Activated gamma-delta T cell (primary cell): Measurements from ENCODE around the gene OR2AT4.
"Not testable (repeated sequence)": the region's sequence is repeated elsewhere in the genome, so short reads cannot be mapped to it uniquely, and the experiment has no call there.

Experiments
- DNase-seq: peaks from one replicate; lab custom pipeline; 2025; lab: John Stamatoyannopoulos, UW
- total RNA-seq, 2 donors: gene quantifications; one replicate each; lab custom pipeline; 2026; lab: John Stamatoyannopoulos, UW

OR2AT4 gene
- 0 to 0.09 reads per million in 2 donors for total RNA-seq

DNA sequence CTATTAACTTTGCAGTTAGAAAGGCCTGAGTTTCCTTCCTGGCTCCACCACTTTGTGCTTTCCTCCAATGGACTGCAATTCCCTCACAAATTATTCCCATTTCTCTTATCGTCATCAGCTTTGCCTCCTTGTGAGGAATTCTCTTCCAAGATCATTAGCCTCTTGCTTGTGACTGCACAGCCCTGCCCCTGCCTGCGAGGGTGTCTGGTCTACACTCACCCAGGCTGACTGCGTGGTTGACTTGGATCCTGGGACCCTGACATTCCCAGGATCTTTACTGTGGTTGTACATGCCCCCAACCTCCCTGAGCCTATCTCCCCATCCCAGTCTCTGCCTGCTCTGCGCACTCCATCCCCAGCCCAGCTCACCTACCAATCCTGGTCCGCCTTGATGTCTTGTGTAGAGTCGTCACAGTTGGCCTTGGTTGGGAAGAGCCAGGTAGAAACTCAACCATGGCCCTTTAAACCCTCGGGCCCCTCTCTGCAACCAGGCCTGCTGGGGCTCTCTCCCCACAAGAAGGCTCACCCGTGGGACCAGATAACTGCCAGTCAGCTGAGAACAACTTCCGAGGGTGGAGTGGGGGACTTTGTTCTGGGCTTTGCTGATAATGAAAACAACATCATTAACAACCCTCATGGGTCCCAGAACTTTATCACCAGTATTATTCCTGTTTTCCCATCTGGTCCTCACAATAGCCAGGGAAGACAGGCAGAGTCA is at the start of gene OR2AT4:
TSS of gene OR2AT4 (minus strand) at position 421 of the 717 bp plus-strand sequence.
- no peak for DNase-seq

- no peak for DNase-seq
These were observed 49.4 kb upstream of the OR2AT4 start for GRCh38 chr11:75145972-75146519.

DNA sequence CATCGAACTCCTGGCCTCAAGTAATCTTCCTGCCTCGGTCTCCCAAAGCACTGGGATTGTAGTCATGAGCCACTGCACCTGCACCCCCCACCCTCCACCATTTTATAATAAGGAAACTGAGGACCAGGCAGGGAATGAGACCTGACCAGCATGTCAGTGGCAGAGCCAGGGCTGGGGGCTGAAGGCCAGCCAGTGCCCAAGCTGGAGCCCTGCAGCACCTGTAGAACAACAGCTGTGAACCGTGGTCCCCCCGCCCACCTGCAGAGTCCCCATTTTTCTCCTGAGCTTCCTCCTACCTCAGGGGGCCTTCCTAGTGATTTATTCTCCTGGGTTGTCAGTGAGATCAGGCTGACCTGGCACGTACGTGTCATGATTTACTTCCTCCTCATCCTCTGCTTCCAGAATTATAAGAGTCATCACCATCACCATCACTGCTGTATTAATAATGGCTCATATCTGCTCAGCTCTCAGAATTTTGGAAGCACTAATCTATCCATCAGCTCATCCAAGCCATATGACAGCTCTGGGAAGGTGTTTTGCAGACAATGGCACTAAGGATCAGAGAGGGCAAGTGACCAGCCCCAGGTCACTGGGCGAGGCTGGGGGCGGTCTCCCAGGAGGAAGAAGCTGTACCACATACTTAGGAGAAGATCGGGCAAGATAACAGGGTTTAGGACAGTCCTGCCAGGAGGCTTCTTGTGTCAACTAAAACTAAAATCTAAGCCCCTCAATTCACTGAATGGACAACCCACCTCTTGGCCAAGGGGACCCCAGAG is 48.7 kb upstream of the OR2AT4 start:
- DNase-seq = no peak

DNA sequence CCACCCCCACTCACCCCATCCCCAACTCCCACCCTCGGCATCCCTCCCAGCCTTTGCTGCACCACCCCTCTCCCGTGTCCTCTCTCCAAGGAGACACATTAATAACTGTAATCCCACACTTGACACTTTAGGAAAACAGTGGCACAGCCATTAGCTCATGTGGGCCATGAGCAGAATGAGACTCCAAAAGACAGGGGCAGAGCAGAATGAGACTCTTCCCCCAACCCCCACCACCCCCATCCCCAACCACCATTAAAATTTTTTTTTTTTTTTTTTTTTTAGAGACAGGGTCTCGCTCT is 48.0 kb upstream of the OR2AT4 start:
- DNase-seq = no peak

- DNase-seq = no peak
These were observed 46.7 kb upstream of the OR2AT4 start for GRCh38 chr11:75143420-75143731.

DNA sequence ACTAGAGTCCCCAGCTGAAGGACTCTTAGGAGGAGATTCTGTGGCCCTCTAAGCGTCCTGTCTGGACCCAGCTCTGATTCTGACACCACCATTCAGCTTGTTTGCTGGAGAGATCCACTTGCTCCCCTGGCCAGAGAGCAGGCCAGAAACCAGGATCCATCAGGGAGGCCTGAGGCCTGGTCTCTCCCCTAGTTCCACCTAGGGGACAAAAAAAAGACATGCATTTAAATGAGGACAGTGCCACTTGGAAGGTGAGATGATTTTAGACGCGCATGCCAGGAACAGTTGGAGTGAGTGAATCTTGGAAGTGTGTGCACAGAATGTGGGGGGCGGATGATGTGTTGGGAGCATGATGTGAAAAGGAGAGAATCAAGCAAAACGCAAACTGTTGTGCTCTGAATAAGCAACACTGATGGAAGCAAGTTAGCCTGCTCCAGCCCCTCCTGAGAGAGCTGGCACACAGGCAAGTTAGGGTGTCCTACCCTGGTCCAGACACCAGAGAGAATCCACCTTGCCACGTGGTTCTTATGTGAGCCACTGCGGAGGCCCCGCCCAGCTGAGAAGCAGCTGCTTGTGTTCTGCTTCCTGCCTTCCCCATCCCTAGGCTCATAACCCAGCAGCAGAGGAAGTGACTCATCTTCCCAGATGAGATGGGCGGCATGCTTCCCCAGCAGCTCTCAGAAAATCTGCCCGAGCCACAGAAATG is 46.2 kb upstream of the OR2AT4 start:
- peak; percentile 23 for DNase-seq

GRCh38 chr11:75141166-75141565 is 44.5 kb upstream of the OR2AT4 start:
- DNase-seq = no peak

DNA sequence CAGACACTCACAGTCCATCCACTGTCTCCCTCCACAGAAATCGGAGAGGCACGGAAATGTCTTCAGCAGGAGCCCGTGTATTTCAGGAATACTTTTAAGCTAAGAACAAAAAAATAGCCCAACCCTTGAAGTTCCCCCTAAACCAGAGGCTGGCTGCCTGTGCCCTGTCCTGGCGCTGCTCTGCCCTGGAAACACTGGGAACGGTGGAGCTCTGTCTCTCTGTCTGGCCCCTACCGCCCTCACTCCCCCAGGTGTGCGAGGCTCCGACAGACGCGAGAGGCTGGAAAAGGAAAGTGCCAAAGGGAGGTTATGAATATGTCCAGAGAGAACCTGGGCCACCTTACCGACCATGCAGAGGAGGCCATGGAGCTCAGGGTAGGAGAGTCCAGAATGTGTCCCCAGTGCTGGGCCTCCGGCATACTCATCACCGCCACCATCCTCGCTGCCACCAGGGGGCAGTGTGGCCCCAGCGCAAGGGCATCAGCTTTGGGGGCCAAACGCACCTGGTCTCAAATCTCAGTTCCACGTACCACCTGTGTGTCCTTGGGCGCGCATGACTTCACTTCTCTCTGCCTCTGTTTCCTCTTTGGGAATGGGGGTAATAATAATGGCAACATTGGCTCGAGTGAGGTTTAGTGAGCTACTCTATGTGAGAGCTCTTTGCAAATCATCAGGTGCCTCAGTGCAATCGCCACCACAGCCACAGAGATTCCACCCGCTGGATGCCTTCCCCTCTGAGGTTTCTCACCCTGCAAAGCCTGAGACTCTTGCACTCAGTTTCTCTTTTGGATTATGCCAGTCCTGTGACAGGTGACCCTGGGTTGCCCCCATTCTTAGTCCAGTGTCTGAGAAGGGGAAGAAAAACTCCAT is 43.8 kb upstream of the OR2AT4 start:
- DNase-seq = peak; percentile 57

DNA sequence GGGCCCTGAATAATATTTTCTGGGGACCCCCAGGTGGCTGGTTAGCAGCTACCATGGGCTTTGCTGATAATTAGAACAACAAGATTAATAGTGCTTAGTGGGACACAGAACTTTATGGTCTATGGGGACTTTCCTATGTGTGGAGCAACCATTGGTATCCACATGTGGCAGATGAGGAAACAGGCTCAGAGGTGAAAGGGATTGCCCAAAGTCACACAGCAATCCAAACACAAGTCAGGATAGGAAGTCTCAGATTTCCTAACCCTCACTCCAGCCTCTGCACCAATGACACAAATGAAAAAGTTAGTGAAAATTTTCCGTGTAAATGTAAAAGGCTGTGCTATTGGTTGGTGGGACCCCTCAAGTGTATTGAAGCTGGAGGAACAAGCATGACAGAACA is 39.0 kb upstream of the OR2AT4 start:
- no peak for DNase-seq

GRCh38 chr11:75135021-75135650 is 38.5 kb upstream of the OR2AT4 start:
- DNase-seq = no peak

DNA sequence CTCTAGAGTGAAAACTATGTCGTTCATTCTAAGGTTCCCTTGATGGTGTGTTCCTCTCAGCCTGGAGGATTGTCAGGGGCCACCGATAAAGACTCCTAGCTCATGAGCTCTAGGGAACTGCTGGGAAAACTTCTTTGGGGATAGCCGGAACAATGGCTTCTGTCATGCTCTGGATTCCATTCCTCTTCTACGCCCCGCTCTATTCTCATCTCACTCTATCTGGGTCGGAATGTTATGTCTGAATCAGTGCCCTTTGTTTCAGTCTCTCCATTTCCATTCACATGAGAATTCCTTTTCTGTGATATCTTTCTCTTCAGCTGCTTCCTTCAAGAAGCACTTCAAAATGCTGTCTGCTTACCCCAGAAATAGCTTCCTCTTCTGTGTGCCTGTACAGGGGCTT is 37.3 kb upstream of the OR2AT4 start:
- no peak for DNase-seq

DNA sequence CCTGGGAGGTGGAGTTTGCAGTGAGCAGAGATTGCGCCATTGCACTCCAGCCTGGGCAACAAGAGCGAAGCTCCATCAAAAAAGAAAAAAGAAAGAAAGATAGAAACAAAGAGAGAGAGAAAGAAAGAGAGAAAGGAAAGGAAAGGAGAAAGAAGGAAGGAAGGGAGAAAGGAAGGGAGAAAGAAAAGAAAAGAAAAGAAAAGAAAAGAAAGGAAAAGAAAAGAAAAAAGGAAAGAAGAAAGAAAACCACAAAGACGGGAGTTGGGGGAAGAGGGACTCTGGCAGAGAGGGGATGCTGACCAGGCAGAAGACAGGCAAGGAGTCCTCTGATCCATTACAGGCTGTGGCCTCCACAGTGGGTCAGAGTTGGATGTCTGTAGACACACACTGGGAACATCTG is 35.4 kb upstream of the OR2AT4 start:
- DNase-seq = no peak

GRCh38 chr11:75126564-75126963 is 29.9 kb upstream of the OR2AT4 start:
- no peak for DNase-seq

DNA sequence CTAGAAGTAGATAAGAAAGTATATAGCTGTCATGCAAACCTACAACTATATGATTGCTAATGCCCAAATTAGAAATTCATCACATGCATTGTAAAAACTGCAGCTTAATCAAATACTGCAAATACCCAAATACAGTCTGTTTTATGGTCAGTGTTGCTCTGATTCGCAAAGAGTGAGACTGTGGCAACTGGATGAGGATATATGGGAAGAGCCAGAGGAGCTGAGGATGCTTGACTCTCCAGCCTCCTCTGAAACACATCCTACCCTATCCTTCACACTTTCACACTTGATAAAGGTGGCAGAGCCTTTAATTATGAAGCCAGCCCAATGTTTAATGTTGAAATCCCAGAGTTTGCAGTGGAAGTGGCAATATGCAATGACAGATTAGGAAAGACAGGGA is 21.9 kb upstream of the OR2AT4 start:
- no peak for DNase-seq

DNA sequence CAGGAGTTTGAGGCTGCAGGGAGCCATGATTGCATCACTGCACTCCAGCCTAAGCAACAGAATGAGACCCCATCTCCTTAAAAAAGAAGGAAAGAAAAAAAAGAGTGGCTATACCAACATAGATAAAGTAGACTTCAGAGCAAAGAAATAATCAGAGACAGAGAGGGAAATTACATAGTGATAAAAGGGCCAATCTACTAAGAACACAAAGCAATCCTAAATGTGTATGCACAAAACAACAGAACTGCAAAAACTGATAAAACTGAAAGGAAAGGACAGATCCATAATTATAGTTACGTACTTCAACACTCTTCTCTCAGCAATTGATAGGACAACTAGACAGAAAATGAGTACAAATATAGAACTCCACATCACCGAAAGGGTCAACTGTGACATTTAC is 17.8 kb upstream of the OR2AT4 start:
- DNase-seq = no peak

DNA sequence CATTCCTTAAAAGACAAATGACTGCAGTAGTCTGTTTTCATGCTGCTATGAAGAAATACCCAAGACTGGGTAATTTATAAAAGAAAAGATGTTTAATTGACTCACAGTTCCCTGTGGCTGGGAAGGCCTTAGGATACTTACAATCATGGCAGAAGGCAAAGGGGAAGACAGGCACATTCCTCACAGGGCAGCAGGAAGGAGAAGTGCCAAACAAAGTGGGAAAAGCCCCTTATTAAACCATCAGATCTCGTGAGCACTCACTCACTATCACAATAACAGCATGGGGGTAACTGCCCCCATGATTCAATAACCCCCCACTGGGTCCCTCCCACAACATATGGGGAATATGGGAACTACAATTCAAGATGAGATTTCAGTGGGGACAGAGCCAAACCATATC is 16.4 kb upstream of the OR2AT4 start:
- DNase-seq = no peak

- no peak for DNase-seq
These were observed 15.5 kb upstream of the OR2AT4 start for GRCh38 chr11:75112200-75112599.

DNA sequence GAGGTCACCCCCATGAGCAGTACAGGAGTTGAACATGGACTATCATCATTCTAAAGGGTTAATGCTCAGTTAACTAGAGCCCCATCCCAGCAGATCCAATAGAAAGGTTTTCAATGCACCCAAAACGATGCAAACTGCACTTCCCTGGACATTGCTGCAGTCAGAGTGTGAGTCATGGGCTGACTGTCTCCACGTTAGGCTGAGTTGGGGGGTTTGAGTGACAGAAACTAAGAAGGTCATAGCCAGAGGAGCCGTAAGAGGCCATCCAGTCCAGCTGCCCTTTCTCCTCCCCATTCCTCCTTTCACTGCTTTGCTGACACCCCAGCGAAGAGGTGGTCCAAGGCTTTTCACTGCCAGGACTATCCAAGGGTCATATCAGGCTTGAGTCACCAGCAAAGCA is 10.5 kb upstream of the OR2AT4 start:
- no peak for DNase-seq

DNA sequence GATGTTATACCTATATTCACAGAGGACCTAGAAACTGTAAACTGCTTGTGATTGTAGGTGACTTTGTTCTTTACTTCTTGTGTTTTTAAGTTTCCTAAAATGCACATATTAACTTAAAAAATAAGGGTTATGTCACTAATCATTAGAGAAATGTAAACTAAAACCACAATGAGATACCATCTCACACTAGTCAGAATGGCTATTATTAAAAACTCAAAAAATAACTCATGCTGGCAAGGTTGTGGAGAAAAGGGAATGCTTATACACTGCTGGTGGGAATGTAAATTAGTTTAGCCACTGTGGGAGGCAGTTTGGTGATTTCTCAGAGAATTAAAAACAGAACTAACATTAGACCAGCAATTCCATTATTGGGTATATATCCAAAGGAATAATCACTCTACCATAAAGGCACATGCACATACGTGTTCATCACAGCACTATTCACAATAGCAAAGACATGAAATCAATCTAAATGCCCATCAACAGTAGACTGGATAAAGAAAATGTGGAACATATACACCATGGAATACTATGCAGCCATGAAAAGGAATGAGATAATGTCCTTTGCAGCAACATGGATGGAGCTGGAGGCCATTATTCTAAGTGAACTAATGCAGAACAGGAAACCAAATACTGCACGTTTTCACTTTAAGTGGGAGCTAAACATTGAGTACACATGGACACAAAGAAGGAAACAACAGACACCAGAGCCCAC is 9.4 kb upstream of the OR2AT4 start:
- not testable (repeated sequence) for DNase-seq

DNA sequence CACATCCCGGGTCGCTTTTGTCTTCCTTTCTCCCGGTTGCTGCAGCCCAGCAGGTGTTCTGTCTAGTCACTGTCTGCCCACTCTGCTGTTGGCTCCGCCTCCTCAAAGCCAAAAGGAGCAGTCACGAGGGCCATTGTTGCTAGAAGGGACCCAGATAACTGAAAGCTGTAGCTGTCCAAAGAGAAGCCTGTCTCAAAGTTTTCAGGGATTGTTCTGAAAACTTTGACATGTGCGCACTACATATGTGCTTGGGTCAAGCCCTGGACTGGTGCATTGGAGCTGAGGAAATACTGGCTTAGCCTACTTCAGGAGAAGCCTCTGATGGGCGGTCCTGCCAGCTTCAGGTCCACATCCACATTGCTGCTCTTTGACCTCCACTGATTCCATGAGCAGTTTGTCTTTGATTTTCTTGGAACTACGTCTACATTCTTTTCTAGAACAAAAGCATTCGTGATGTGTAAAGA is 8.8 kb upstream of the OR2AT4 start:
- DNase-seq = no peak
